Measurements from ENCODE around the gene RTN3. TPM values are rescaled to one million over a fixed set of nuclear protein-coding genes. Genes with fewer than 3 reads are reported as not detected.

RTN3 gene
- total and polyA plus RNA-seq, 9 of the 15 experiments (the other 6 are each of a cell fraction or from before 2014, with no cell fraction given), result 41.6 to 169 (median 93.5) TPM

DNA sequence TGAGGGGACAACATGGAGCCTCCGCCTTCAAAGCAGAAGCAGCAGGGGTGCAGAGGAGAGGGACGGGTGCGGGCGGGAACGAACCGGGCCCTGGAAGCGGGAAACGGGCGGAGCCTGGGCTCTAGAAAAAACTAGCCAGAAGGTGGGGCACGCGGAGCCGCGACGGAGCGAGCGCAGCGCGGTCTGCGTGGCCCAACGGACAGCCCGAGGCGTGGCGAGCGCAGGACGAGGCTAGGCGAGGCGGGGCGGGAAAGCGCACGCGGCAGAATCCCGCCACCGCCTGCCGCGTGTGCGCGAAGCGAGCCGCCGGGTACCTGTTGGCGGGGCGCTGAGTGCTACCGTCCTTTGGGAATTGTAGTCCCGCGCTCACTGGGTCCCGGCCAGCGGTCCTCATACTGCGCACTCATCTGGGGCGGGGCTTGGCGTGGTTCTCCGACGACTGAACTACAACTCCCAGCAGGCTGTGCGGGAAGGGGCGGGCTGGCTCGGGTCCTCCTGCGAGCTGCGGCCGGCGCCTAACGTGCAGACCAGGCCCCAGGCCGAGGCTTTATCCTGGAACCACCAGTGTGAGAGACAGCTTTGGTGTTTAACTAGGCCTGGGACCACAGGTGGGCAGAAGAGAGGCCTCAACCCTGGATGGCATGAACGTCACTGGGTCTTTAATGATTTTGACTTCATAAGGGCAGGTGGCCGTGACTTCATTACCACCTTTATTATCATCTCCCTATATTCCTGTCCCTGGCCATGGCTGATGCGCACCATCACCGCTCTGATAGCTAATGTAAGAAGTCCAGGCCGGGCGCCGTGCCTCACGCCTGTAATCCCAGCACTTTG lies 9.8 kb upstream of the RTN3 start, which contains the start of gene ATL3 (continued):
- TF ChIP-seq, protein P1, sequence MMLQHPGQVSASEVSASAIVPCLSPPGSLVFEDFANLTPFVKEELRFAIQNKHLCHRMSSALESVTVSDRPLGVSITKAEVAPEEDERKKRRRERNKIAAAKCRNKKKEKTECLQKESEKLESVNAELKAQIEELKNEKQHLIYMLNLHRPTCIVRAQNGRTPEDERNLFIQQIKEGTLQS (IDR thresholded peaks at IDR 0.05), result peak; percentile 43; the same call in 1 of the 2 replicates
- TF ChIP-seq, protein P1 (CRISPR knock-in tag; conservative IDR thresholded peaks at IDR 0.05), result peak; percentile 100
- TF ChIP-seq, protein P2, sequence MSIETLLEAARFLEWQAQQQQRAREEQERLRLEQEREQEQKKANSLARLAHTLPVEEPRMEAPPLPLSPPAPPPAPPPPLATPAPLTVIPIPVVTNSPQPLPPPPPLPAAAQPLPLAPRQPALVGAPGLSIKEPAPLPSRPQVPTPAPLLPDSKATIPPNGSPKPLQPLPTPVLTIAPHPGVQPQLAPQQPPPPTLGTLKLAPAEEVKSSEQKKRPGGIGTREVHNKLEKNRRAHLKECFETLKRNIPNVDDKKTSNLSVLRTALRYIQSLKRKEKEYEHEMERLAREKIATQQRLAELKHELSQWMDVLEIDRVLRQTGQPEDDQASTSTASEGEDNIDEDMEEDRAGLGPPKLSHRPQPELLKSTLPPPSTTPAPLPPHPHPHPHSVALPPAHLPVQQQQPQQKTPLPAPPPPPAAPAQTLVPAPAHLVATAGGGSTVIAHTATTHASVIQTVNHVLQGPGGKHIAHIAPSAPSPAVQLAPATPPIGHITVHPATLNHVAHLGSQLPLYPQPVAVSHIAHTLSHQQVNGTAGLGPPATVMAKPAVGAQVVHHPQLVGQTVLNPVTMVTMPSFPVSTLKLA (conservative IDR thresholded peaks at IDR 0.05), result peak; percentile 96 to 99
- TF ChIP-seq DMBX1 (CRISPR knock-in tag; IDR thresholded peaks at IDR 0.05; ENCODE audit: borderline replicate concordance) (peak; percentile 90), ARID2 (IDR thresholded peaks at IDR 0.05) (no peak), KDM4B (IDR thresholded peaks at IDR 0.05; ENCODE audit: borderline replicate concordance in 2 of 2, low read depth in 1 of 2) (peak in 1 of 2 experiments; percentile 66; a peak in 1 of 4 replicates), HIVEP1 (CRISPR knock-in tag; IDR thresholded peaks at IDR 0.05) (0 out of 2 replicates have a peak, but pooled peaks have one; percentile 58), NFIX (CRISPR knock-in tag; IDR thresholded peaks at IDR 0.05; ENCODE audit: low read depth) (no peak), RAD51 (IDR thresholded peaks at IDR 0.05; ENCODE audit: borderline replicate concordance, low read depth) (no peak), DEAF1 (CRISPR knock-in tag; IDR thresholded peaks at IDR 0.05) (no peak), HDAC2 (IDR thresholded peaks at IDR 0.05) (0 out of 2 replicates have a peak, but pooled peaks have one; percentile 60), SMAD3 (CRISPR knock-in tag; conservative IDR thresholded peaks at IDR 0.05) (peak; percentile 76), RUNX1 (IDR thresholded peaks at IDR 0.05; ENCODE audit: low read depth) (no peak; the same call in 1 of the 2 replicates), ARHGAP35 (IDR thresholded peaks at IDR 0.05; ENCODE audit: partially characterized antibody) (no peak), RBM34 (IDR thresholded peaks at IDR 0.05; ENCODE audit: borderline replicate concordance, insufficient read depth, low read length) (no peak), ZNF592 (IDR thresholded peaks at IDR 0.05) (peak; percentile 99)
- TF ChIP-seq, protein P3, sequence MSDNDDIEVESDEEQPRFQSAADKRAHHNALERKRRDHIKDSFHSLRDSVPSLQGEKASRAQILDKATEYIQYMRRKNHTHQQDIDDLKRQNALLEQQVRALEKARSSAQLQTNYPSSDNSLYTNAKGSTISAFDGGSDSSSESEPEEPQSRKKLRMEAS (CRISPR knock-in tag; IDR thresholded peaks at IDR 0.05), result peak; percentile 100
- TF ChIP-seq, protein P4, sequence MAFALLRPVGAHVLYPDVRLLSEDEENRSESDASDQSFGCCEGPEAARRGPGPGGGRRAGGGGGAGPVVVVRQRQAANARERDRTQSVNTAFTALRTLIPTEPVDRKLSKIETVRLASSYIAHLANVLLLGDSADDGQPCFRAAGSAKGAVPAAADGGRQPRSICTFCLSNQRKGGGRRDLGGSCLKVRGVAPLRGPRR (CRISPR knock-in tag; IDR thresholded peaks at IDR 0.05), result peak; percentile 78; the same call in 1 of the 2 replicates

Data from K562 (cell line).